GDM1 (cell line): Measurements from ENCODE around the gene GPATCH11.

Source experiments
- DNase-seq: peaks from one replicate; lab custom pipeline; 2025; lab: John Stamatoyannopoulos, UW

GPATCH11 gene

DNA sequence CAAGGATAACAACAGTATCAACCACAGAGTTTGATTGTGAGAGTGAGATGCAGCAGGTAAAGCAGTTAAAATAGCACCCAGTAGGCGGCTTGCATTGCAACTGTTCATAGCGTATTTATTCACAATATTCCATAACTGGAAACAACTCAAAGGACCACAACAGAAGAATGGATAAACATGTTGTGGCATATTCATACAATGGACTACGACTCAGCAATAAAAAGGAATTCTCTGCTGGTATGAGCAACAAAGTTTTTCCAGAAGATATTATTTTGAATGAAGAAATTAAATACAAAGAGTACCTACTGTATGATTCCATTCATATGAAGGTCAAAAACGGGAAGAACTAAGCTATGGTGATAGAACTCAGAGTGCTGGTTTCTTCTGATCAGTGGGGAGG is 25.2 kb downstream of the GPATCH11 start:
- no peak for DNase-seq

DNA sequence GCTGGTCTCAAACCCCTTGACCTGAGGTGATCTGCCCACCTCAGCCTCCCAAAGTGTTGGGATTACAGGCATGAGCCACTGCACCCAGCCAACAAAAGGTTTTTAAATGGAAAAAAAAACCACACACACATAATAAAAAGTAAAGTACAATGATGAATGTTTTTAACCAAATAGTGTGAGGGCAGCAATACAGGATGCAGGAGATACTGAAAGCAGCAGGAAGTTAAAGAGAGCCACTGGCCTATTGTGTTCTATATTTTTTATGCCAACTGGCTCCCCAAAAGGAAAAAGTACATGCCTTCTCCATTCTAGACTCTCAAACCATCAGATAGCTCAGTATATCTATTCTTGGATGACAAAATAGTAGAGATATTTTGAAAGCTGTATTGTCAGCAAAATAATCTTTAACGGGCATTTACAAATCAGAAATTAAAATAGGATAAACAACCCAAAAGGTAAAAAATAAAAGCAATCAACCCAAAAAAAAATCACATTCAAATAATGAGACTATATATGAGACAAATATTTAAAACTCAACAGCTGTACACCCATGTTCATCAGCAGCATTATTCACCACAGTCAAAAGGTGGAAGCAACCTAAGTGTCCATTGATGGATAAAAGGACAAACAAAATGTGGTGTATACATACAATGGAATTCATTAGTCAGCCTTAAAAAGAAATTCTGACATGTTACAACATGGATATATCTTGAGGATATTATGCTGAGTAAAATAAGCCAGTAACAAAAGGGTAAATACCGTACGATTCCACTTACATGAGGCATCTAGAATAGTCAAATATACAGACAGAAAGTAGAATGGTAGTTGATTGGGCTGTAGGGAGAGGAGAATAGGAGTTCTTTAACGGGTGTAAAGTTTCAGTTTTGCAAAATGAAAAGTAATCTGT is 26.2 kb downstream of the GPATCH11 start:
- no peak for DNase-seq

DNA sequence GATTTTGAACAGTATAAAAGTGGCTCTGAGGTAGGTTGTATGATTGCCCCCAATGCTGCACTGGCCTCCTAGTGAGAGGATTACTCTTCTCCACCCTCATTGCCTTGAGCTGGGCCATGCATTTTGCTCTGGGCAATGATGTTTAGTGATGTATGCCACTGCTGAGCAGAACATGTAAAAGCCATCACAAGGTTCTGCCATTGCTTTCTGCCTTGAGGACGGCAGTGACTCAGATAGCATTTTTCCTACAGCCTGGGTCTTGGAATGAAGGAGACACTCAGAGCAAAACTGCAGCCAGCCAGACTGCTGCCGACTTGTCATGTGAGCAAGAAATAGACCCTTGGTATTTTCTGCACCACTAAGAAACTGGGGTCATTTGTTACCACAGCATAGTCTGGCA is 27.6 kb downstream of the GPATCH11 start:
- DNase-seq = no peak

DNA sequence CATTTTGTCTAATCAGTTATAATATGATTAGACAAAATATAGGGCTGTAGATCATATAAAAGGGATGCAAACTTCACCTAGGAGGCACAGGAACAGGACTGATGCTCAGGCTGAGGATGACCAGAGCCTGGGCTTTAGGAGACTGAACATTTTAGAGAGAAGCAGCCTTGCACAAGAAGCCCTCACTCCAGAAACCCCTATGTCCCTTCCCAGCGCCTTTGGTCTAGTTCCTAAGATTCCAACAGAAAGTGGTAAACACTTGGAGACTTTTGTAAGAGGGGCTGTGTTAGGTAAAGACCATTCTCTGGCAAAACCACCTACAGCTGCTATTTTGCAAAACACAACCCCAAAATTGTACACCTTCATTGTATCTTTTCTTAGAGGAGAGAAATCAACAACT is 33.2 kb downstream of the GPATCH11 start:
- no peak for DNase-seq

DNA sequence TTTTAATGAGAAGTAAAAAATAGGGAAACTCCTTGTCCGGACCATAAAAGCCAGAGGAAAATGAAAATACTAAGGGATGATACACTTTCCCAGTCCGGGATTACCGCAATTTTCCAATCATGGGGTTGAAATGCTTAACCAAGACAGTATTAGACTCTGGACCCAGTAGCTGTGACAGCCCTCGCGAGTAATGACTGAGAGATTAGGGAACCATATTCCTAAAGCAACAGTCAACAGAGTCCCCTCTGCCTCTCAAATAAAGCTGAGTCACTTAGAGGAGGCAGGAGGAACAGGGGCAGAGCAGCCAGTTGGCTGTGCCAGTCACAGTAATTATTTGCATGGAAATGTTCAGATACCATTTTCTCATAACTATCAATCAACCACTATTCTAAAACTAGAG is 34.8 kb downstream of the GPATCH11 start:
- DNase-seq = no peak

DNA sequence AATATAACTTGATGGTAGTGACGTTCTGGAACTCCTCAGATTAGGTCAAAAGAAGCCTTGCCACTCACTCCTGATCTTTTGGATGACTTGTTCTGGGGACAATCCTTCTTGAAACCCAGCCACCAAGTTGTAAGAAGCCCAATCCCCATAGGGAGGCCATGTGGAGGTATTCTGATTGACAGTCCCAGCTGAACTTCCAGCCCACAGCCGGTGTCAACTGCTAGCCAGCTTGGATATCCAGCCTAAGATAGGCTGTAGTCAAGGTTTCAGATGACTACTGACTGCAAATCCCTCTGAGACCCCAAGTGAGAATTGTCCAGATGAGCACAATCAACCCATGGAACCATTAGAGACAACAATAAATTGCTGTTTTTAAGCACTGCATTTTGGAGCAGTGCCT is 41.1 kb downstream of the GPATCH11 start:
- no peak for DNase-seq

DNA sequence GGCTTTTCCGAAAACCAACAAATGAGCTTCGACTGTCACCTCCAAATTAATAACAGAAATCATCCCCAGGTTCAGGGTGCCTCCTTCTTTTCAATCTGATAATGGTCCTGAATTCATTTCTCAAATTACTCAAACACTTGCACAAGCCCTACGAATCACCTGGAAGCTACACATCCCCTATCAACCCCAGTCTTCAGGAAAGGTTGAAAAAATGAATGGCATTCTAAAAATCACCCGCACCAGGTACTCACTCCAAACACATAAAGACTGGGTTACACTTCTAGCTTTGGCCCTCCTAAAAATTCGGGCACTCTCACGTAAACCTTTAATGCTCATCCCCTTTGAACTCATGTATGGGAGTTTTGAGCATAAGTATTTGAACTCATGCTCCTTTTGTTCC is 48.6 kb downstream of the GPATCH11 start:
- DNase-seq = no peak

DNA sequence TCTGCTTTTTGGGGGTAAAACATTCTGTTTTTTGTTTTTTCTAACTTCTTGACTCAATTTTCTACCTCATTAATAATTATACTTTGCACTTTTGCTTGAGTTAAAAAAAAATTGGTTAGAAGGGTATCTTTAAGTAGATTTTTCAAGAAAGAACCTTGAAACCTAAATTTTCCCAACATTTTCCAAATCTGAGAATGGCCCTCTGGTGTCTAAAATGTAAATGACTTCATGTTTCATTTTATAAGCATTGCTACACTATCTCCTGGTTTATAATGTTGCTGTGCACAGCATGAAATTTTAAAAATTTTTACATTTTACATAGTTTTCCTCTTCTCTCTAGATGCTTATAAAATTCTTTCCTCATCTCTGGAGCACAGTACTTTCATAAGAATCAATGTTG is 58.2 kb downstream of the GPATCH11 start:
- DNase-seq = no peak

DNA sequence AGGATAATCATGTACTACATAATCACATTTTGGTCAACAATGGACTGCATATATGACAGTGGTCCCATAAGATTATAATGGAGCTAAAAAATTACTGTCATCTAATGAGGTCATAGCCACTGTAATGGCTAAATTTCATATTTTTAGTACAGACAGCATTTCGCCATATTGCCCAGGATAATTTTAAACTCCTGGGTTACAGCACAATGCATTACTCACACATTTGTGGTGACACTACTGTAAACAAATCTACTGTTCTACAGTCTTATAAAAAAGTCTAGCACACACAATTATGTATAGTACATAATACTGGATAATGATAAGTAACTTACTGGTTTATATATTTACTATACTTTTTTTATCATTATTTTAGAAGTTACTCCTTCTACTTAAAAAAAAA is 59.7 kb downstream of the GPATCH11 start:
- no peak for DNase-seq

DNA sequence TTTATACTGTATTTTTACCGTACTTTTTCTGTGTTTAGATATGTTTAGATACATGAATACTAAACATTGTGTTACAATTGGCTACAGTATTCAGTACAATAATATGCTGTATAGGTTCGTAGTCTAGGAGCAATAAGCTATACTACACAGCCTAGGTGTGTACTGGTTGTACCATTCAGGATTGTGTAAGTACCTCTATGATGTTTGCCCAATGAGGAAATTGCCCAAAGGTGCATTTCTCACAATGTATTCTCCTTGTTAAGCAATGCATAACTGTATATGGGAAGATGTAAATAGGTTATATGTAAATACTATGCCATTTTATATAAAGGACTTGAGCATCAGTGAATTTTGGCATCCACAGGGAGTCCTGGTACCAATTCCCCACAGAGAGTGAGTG is 61.7 kb downstream of the GPATCH11 start:
- no peak for DNase-seq

DNA sequence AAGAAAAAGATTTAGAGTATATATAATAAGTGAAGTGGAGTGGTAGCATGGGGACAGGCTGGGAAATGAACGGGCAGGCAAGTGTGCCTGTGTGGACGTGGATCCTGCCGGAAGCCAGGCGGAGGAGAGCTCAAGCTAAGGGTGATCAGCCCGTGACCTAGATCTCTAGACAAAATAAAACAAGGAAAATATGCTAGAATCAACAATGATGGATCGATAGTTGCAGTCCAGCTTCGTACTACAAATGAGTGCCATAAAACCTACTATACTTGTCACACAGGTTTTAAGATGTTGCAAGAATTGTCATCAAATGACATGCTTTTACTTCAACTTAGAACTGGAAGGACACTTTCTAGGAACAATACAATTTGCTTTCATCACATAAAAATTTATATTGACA is 64.0 kb downstream of the GPATCH11 start:
- DNase-seq = no peak
